H1 (cell line): ENCODE measurements around the gene GAK. TPM values are rescaled to one million over a fixed set of nuclear protein-coding genes. Genes with fewer than 3 reads are reported as not detected.

Source experiments
- JUN ChIP-seq: IDR thresholded peaks from 2 replicates; pipeline ENCODE4 v1.6.1; 2011; ENCODE audit warnings: low read depth, mild to moderate bottlenecking, improper control_type of control experiment, low read length
- SP1 ChIP-seq: IDR thresholded peaks from 2 replicates; pipeline ENCODE4 v1.6.1; 2011; ENCODE audit warnings: low read depth, low read length
- YY1 ChIP-seq: IDR thresholded peaks from 2 replicates; pipeline ENCODE4 v1.6.1; 2011; ENCODE audit warnings: low read depth, mild to moderate bottlenecking, low read length
- ZNF274 ChIP-seq: IDR thresholded peaks from 2 replicates; pipeline ENCODE4 v1.7.0; 2012; ENCODE audit warnings: low read length, borderline replicate concordance; ENCODE audit errors: extremely low read depth
- polyA plus RNA-seq, 7 experiments: library from polyadenylated mRNA; depleted of rRNA in 3 of 7; stranded (reverse) in 5 of 7; unstranded in 2 of 7; fragments of >200 nt in 5 of 7; fragments of 200-250 nt in 2 of 7; gene quantifications; 1 replicate in 5 of 7; 2 replicates in 1 of 7; 4 replicates in 1 of 7; pipeline versions ENCODE4 v1.2.1 to v1.2.3, GENCODE V29; 2011 to 2013; ENCODE audit warnings: missing spikeins in 2 of 7, mixed read lengths in 2 of 7
- total RNA-seq: library from RNA; stranded (reverse); fragmentation: NEBNext Ultra II Directional; extraction: Animal tissue kit (Norgen Biotek cat#: 25700); gene quantifications from 2 replicates; pipeline ENCODE4 v1.2.1, GENCODE V29; 2021

GAK gene
- total and polyA plus RNA-seq, 2 of the 8 experiments (the other 6 are each of a cell fraction or from before 2014, with no cell fraction given) = 31.5 to 70.8 TPM

DNA sequence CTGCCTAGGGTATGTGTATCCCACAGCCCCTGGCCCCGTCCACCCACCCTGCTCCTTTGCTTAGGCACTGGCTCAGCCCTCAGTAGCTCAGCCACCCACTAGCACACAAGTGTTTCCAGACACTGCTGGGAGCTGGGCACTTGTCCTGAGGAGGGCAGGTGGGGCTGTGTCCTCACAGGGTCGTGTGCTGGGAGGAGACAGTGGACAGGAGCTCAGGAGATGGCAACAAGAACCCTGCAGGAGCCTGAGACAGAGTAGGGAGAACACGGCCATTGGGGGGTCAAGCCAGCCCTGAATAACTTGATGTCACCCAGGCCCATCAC lies 100.7 kb downstream of the GAK start (continued):
- TF ChIP-seq SP1 (no peak), JUN (no peak), YY1 (no peak), ZNF274 (no peak)
